OCI-LY1 (cell line): ENCODE results near the gene LTB4R.

Experiments
- EZH2 ChIP-seq: fragments of 200-600 bp; sonication (generic), shearing (Covaris generic); IDR thresholded peaks from 2 replicates; pipeline ENCODE4 v1.8.0; 2017; ENCODE audit warnings: borderline replicate concordance, mixed run types, mild to moderate bottlenecking, antibody characterized with exemption, low read length, moderate library complexity, mixed read lengths
- TF ChIP-seq, protein P1 (sequence below): fragments of 200-600 bp; sonication (generic), shearing (Covaris generic); IDR thresholded peaks from 2 replicates; pipeline ENCODE4 v1.5.1; 2017; ENCODE audit warnings: mild to moderate bottlenecking, antibody characterized with exemption, low read length, moderate library complexity, mixed read lengths

DNA sequence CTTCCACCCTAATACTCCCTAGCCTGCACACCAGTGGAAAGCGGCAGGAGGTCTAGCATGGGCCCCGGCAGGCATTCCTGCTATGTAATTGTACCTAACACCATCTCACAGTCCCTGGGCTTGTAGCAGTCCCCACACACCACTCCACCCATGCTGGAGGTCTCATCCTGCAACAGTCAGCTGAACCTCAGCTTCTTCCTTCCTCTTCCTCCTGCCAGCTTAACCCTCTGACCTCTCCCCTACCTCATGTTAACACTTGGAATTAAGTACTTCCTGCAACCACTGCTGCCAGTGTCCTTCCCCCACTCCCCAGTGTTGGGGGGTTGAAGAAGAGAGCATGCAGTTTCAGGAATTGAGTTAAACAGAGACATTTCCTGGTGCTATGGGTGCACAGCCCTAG, 16.0 kb downstream of the LTB4R start:
- TF ChIP-seq, protein P1, sequence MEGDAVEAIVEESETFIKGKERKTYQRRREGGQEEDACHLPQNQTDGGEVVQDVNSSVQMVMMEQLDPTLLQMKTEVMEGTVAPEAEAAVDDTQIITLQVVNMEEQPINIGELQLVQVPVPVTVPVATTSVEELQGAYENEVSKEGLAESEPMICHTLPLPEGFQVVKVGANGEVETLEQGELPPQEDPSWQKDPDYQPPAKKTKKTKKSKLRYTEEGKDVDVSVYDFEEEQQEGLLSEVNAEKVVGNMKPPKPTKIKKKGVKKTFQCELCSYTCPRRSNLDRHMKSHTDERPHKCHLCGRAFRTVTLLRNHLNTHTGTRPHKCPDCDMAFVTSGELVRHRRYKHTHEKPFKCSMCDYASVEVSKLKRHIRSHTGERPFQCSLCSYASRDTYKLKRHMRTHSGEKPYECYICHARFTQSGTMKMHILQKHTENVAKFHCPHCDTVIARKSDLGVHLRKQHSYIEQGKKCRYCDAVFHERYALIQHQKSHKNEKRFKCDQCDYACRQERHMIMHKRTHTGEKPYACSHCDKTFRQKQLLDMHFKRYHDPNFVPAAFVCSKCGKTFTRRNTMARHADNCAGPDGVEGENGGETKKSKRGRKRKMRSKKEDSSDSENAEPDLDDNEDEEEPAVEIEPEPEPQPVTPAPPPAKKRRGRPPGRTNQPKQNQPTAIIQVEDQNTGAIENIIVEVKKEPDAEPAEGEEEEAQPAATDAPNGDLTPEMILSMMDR: no peak
- TF ChIP-seq EZH2: no peak
